Stimulated activated CD4-positive, alpha-beta T cell treated with anti-CD3 and anti-CD28 coated beads, TNF-alpha, amount 100 ng/mL, for 1 hour (primary cell): ENCODE data around the gene AKR1D1.

ENCODE experiments used
- DNase-seq, 3 donors: peaks; one replicate each; pipeline ENCODE4 v3.0.0-alpha.2; 2020; ENCODE audit warnings: low read depth in 3 of 3, low spot score in 1 of 3

AKR1D1 gene

DNA sequence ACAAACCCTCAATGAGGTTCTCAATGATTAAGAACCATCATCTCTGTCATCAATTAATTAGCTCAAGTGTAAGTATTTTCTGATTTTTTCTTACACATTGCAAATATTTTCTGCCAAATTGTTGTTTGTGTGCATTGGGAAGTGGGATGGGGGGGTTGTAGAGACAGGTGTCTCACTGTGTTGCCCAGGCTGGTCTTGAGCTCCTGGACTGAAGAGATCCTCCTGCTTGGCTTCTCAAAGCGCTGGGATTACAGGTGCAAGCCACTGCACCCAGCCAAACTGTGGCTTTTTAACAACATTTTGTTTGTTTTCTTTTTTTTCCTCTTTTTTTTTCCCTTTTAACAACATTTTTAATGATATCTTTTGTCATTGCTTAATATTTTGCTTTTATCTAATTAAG, 87.5 kb downstream of the AKR1D1 start:
- no peak for DNase-seq

DNA sequence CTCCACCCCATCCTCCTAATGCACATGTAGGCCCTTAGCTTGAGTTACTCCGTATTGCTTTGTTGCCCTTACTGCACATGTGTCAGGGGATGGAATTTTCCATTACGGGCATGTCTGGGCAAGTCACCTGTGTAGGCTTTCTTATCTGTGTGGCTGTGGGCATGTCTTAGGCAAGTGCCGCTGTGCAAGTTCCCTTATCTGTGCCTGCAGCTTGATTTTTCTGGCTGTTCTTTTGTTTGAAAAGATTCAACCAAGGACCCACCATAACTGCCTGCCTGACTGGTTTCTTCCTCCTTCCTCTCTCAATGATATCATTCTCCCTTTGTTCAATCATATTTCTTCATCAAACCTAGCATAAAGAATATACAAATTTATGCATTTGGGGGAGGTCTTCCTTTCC, 88.5 kb downstream of the AKR1D1 start:
- no peak for DNase-seq

DNA sequence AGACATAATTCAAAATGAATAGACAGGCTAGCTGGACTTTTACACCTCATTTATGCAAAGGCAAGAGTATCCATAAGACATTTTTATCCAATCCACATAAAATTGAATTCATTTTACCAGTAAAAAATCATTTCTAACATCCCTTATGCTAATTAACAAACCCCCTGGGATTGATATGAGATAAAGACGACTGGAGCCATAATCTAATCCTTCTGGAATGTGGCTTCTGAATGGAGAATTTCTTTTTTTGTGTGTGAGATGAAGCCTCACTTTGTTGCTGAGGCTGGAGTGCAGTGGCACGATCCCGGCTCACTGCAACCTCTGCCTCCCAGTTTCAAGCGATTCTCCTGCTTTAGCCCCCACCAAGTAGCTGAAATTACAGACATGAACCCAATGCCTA, 90.4 kb downstream of the AKR1D1 start:
- DNase-seq = no peak

DNA sequence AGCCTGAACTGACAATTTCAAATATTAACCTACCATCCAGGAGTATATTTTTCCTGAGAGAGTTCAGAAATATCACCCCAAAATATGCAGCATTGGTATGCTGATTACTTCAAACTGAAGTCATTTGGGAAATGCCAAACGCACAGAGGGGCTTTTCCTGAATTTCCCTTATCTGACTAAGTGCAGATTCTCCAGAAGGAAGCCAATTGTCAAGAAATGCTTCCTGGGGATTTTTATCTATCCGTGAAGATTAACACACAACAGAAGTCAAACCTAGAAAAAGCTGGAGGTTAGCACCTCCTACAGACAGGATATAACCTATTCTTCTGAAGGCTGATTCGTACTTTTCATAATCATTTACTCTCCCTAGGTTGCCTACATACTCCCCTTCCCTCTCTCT, 91.0 kb downstream of the AKR1D1 start:
- DNase-seq = no peak

DNA sequence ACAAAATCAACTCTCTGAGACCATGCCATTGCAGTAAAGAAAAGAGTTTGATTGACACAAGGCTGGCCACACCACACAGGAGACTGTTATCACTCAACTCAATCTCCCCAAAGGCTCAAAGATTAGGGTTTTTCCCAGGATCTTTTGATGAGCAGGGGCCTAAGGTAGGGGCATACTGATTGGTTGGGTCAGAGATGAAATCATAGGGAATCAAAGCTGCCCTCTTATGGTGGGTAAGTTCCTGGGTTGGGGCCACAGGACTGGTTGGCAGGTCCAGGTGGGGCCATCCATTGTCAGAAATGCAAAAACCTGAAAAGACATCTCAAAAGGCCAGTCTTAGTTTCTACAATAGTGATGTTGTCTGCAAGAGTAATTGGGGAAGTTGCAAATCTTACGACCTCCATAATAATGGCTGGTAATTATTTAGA, 91.6 kb downstream of the AKR1D1 start:
- DNase-seq = no peak
